HG03457 (cell line): Measurements from ENCODE around the gene SLC12A3.

ENCODE experiments used
- ATAC-seq: cut with Tn5 transposase; IDR thresholded peaks from one replicate; pipeline ENCODE4 v1.9.1; 2021; ENCODE audit warnings: moderate number of reproducible peaks; ENCODE audit not compliant: unreplicated experiment

Gene SLC12A3

GRCh38 chr16:56847173-56847910 is 17.7 kb upstream of the SLC12A3 start:
- ATAC-seq, result no peak

GRCh38 chr16:56848029-56848936 is 16.7 kb upstream of the SLC12A3 start:
- ATAC-seq, result no peak

- ATAC-seq, result no peak
Measured at GRCh38 chr16:56848955-56849689, 15.9 kb upstream of the SLC12A3 start.

GRCh38 chr16:56849690-56850680 is 15.0 kb upstream of the SLC12A3 start:
- no peak for ATAC-seq

DNA sequence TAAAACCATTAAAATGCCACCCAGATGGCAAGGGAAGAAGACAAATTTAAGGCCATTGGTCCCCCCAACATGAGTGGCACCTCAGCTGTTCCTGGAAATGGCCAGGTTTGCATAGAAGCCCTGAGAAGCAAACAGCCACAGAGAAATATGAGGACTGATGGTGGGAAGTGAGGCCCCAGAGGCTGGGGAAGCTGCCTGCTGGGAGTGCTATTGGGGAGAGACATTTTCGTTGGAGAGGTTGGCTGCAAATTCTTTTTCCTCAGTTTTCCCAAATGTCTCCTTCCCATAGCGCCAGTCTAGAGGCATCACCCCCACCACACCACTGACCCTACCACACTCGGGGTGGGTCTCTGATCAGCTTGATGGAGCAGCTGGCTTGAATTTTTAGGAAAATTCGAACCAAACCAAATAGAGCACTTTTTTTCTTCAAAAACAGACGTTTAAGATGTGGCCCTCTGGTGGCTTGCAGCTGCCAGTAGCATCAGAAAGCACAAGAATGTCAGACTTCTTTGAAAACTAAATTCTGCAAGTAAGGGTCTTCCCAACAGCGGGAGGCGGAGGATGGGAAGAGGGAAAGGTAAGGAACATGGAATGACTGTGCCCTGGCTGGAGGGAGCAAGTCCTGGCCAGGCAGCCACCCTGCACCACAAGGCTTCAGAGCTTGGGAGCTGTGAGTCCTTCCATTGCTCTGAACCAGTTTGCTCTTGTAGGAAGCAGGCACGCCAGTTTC is 13.2 kb upstream of the SLC12A3 start:
- ATAC-seq, result no peak

DNA sequence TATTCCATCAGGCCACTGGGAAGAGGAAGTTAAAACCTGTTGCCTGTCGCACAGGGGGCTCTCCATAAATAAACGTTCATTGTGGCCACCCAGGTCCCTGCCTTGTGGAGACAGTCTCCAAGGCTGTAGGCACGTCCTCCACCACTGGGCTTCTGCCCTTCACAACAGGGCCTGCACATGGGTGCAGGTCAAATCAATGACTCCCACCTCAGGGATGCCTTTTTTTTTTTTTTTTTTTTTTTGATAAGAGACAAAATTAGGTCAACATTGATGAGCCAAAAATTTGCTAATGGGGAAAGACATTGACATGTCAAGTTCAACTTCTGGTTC is 12.6 kb upstream of the SLC12A3 start:
- no peak for ATAC-seq

DNA sequence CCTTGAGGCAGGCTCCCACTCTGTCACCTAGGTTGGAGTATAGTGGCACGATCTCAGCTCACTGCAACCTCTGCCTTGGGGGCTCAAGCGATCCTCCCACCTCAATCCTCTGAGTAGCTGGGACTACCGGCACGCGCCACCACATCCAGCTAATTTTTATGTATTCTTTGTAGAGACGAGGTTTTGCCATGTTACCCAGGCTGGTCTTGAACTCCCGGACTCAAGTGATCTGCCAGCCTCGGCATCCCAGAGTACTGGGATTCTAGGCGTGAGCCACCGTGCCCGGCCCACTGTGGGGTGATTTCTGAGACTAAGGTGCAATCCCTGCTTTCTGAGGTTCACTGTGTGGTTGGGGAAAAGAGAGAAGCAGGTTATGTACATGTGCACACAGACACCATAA is 12.0 kb upstream of the SLC12A3 start:
- no peak for ATAC-seq

DNA sequence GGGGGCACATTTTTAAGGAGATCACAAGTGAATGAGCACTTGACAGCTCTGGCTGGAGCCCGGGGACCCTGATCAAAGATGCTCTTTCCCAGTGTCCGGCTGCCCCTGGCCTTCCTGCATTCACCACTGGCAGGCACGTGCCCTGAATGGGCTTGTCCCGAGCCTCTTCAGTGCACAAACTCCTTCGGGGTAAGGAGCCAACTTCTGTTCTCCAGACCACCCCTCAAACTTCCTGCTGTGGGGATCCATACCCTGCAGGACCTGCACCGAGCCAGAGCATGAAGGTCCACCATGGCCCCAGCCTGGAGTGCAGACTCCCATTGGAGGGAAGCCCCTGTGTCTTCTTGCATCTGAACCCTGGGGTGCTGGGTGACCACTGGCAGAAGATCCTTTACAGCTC is 9.8 kb upstream of the SLC12A3 start:
- ATAC-seq, result no peak

DNA sequence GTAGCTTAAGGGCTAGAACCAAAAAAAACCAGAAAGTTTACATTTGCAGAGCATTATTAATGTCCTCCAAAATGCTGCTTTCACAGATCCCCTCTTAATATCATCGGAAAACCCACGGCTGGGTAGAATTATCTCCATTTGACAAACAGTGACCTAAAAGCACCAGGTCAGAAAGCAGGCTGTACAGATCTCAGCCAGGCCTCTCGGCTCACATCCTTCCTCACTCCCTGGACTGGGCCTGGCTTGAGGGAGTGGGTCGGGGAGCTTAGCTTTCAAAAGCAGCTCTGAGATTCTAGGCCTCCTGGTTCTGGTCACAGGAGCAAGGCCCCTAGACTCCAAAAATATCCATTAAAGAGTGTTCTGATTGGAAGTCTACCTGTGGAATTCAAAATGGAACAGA is 9.1 kb upstream of the SLC12A3 start:
- no peak for ATAC-seq

GRCh38 chr16:56856876-56857447 is 8.0 kb upstream of the SLC12A3 start:
- no peak for ATAC-seq

DNA sequence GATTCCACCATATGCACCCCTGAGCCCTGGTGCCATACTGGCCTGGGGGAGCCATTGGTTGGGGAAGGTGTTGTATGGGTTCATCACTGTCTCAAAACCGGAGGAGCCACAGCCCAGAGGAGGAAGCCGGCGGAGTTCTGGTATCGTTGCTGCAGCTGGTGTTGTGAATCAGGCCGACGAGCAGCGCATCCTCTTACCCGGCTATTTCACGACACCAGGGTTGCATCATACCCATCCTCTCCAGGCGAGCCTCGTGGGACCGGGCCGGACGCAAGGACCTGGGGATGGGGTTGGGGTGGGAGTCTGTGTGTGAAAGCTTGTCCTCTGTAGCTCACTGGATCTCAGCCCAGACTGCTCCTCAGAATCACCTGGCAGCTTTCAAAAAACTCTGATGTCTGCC is 6.6 kb upstream of the SLC12A3 start:
- ATAC-seq, result no peak

DNA sequence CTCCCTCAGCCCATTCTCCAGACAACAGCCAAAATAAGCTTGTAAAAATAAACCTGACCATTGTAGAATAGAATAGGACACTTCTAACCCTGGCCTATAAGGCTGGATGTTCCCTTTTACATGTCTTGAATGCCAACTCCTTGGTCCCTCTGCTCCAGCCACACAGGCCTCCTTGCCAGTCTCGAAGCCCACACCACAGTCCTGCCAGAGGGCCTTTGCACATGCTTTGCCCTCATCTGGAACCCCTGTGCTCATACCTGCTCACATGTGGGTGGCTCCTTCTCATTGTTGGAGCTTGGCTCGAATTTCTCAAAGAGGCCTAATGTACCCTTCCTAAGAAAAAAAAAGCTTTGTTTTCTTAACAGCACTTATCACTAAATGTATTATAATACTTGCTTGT is 5.4 kb upstream of the SLC12A3 start:
- no peak for ATAC-seq

- ATAC-seq, result peak; percentile 56
Measured at GRCh38 chr16:56860226-56861020, 4.6 kb upstream of the SLC12A3 start.

DNA sequence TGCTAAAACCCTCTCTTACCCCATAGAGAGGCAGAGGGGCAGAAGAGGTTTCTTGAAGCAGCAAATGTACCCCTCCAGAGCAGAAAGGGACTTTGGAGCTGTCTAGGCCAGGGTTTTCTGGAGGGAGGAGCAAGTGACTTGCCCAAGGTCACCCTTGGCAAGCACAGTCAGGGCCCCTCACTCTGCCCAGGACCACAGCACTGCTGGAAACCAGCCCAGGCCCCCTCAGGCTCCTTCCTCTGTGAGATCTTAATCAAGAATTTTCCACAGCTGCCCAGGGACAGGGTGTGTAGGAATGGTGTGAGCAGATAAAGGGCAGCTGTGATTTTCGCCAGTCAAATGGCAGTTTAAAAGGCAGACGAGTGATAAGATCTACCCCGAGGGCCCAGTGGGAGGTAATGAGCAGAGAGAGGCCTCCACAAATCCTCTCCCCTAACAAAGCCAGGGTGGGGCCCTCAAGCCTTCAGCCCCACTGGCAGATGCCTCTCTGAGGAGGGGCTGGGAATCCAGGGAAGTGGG is 3.9 kb upstream of the SLC12A3 start:
- no peak for ATAC-seq

DNA sequence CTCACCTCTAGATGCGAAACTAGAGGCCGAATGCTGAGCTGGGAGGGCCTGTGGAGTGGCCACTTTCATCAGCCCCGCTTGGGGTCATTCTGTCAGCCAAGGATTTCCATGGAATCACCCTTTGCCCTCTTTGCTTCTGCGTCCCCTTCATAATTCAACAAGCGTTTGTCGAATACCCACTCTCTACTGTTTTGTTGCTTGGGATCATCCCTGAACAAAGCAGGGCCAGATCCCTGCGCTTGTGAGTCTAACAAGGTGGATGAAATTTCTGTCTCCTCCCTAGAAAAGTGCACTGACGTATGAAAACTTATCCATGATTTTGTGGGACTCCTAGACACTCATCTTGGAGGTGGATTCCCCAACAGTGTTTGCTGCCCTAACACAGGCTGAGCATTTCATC is 3.3 kb upstream of the SLC12A3 start:
- ATAC-seq, result no peak

DNA sequence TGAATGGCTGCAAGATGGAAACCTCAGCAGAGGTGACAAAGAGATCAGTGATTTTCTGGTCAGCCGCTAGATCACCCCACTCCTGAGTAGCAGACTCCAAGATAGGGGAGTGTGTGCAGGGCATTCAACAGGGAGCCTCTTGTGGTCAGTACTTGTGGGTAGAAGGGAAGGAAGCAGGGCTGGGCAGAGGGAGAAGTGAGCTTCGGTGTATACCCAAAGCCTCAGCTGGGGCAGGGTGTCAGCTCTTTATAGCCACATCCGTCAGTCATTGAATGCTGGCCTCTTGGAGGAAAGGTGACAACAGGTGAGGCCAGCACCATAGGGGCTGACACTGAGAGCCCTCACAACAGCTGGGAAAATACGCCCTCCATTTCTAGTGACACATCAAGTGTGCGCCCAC is 2.2 kb upstream of the SLC12A3 start:
- ATAC-seq, result no peak

DNA sequence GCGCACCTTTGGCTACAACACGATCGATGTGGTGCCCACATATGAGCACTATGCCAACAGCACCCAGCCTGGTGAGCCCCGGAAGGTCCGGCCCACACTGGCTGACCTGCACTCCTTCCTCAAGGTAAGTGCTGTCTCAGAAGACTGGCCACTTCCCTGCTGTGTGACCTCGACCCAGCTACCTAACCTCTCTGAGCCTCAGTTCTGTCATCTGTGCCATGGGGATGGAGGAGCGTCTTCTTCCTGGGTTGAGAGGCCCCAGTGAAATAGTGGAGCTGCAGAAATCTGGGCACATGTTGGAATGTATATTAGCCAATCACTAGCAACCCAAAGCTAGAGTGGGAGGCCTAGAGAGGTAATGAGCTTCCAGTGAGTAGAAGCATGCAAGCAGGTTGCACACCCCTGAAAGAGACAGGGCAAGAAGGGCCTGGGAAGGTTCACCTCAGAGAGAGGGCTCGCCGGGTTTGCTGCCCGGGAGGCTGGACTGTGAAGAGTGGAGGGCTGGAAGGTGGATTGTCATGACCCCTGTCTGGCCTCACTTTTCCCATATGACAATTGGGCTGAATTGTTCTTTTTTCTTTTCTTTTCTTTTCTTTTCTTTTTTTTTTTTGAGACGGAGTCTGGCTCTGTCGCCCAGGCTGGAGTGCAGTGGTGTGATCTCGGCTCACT is 521 bp downstream of the SLC12A3 start:
- no peak for ATAC-seq
